Lower lobe of right lung (tissue), 2 donors: ENCODE measurements around the gene PLXNA2. TPM values are rescaled to one million over a fixed set of nuclear protein-coding genes. Genes with fewer than 3 reads are reported as not detected.

Experiments
- ATAC-seq, 2 donors: fragments of 200-7000 bp; cut with Tn5 transposase; one replicate each; pipeline ENCODE4 v1.9.1; 2020 to 2022; ENCODE audit warnings: mild to moderate bottlenecking in 2 of 2, moderate library complexity in 2 of 2
- DNase-seq: peaks from one replicate; pipeline ENCODE4 v3.0.0-alpha.2; 2020
- H3K27ac ChIP-seq: fragments of 200-600 bp; one replicate; pipeline ENCODE4 v1.8.0; 2022
- H3K27me3 ChIP-seq: fragments of 200-600 bp; one replicate; pipeline ENCODE4 v1.8.0; 2022; ENCODE audit warnings: low read depth
- H3K36me3 ChIP-seq: fragments of 200-600 bp; one replicate; pipeline ENCODE4 v1.8.0; 2022; ENCODE audit warnings: mild to moderate bottlenecking
- H3K4me1 ChIP-seq: fragments of 200-600 bp; one replicate; pipeline ENCODE4 v1.8.0; 2022
- H3K4me3 ChIP-seq: fragments of 200-600 bp; one replicate; pipeline ENCODE4 v1.8.0; 2022; ENCODE audit warnings: mild to moderate bottlenecking
- H3K9me3 ChIP-seq: fragments of 200-600 bp; one replicate; pipeline ENCODE4 v1.8.0; 2022
- intact Hi-C: fragments of 100-400 bp; cut with DNase I; formaldehyde crosslinking; loops from one replicate; pipeline ENCODE4 v1.11.0; 2022
- total RNA-seq: library from RNA; stranded (reverse); fragmentation: NEBNext Ultra II Directional; extraction: Animal tissue kit (Norgen Biotek cat#: 25700); gene quantifications from one replicate; pipeline ENCODE4 v1.2.1, GENCODE V29; 2021
- TF ChIP-seq, protein P1 (sequence below): fragments of 200-600 bp; IDR thresholded peaks from one replicate; pipeline ENCODE4 v1.8.0; 2022; ENCODE audit warnings: antibody characterized with exemption, mild to moderate bottlenecking
- donor health status: DM: no; HTN: yes; CAD: no; lungs with severe emphysema.

Gene PLXNA2
- total RNA-seq, 1 donor from 2014 or later = 83.9 TPM

DNA sequence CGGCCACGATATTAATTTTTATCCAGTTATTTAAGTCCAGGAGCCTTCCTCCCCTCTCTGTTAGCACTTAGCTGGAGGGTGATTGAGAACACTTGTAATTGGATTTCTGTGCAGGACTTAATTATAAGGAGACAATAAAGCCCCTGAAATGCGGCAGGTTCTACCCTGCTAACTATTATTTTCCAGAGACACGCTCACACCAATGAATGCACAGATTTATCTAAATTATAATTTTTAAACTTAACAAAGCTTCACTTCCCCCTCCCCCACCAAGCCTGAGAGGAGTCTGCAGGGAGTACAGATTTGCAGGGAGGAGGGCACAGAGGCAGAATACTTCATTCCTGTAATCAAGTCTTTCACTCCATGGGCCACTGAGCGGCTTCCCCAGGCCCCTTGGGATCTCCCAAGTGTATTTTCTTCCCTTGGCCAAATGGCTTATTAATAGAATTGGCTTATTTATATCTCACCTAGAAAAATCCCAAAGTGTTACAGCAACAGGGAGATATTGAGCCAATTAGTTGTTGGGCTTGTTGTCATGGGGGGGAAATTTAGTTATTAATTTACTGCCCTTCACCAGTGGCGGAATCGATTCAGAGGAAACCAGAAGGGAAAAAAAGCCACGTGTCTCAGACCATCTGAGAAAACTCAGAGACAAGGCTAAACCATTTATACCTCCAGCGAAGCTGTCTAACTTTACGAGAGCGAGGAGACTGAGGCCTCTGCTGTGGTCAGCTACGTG is 234.3 kb downstream of the PLXNA2 start:
- Histone ChIP-seq H3K27me3 (no peaks in the 10 kb centered on the region), H3K9me3 (no peaks in the 10 kb centered on the region), H3K4me3 (no peak overlapping the region), H3K27ac (no peak overlapping the region), H3K36me3 (no peaks in the 10 kb centered on the region), H3K4me1 (no peaks in the 10 kb centered on the region)
- ATAC-seq (no peak), DNase-seq (no peak)
- TF ChIP-seq, protein P1, sequence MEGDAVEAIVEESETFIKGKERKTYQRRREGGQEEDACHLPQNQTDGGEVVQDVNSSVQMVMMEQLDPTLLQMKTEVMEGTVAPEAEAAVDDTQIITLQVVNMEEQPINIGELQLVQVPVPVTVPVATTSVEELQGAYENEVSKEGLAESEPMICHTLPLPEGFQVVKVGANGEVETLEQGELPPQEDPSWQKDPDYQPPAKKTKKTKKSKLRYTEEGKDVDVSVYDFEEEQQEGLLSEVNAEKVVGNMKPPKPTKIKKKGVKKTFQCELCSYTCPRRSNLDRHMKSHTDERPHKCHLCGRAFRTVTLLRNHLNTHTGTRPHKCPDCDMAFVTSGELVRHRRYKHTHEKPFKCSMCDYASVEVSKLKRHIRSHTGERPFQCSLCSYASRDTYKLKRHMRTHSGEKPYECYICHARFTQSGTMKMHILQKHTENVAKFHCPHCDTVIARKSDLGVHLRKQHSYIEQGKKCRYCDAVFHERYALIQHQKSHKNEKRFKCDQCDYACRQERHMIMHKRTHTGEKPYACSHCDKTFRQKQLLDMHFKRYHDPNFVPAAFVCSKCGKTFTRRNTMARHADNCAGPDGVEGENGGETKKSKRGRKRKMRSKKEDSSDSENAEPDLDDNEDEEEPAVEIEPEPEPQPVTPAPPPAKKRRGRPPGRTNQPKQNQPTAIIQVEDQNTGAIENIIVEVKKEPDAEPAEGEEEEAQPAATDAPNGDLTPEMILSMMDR = no peak
- intact Hi-C loops = no loop called here

GRCh38 chr1:208009303-208009702 is 234.9 kb downstream of the PLXNA2 start:
- no peaks in the 10 kb centered on the region for H3K27me3 ChIP-seq
- no peak for DNase-seq
- H3K9me3 ChIP-seq = no peaks in the 10 kb centered on the region
- H3K4me3 ChIP-seq = no peak overlapping the region
- TF ChIP-seq, protein P1 = no peak
- no peaks in the 10 kb centered on the region for H3K36me3 ChIP-seq
- no peaks in the 10 kb centered on the region for H3K4me1 ChIP-seq
- ATAC-seq = no peak
- H3K27ac ChIP-seq = no peak overlapping the region
- intact Hi-C loops = no loop called here

DNA sequence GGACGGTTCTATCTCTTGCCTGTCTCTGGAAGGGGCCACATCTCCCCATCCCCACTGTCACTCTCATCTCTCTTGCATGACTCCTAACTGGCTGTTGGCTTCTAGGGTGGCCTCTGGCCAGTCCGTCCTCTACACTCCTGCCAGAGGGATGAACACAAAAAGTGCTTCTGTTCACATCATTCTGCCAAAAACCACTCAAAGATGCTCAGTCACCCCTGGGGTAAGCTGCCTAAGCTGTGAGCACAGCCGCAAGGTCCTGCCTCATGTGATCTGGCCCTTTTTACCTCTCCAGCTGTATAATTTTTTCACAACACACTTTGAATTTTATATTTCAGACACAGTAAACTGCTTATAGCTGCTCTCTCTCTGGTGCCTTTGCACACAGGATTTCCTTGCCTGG is 235.7 kb downstream of the PLXNA2 start:
- no peaks in the 10 kb centered on the region for H3K36me3 ChIP-seq
- intact Hi-C loops = no loop called here
- ATAC-seq = no peak
- TF ChIP-seq, protein P1 = no peak
- no peak overlapping the region for H3K27ac ChIP-seq
- no peak for DNase-seq
- no peaks in the 10 kb centered on the region for H3K4me1 ChIP-seq
- H3K9me3 ChIP-seq = no peaks in the 10 kb centered on the region
- H3K27me3 ChIP-seq = no peaks in the 10 kb centered on the region
- H3K4me3 ChIP-seq = no peak overlapping the region

- Histone ChIP-seq H3K36me3 (no peaks in the 10 kb centered on the region), H3K9me3 (no peaks in the 10 kb centered on the region), H3K27me3 (no peaks in the 10 kb centered on the region), H3K27ac (no peak overlapping the region), H3K4me1 (no peaks in the 10 kb centered on the region), H3K4me3 (no peak overlapping the region)
- ATAC-seq (no peak), DNase-seq (no peak)
- TF ChIP-seq, protein P1 = no peak
- intact Hi-C loops = no loop called here
These were observed 236.2 kb downstream of the PLXNA2 start for GRCh38 chr1:208007938-208008342.

- no peaks in the 10 kb centered on the region for H3K9me3 ChIP-seq
- intact Hi-C loops = no loop called here
- no peaks in the 10 kb centered on the region for H3K4me1 ChIP-seq
- no peak overlapping the region for H3K27ac ChIP-seq
- no peak for ATAC-seq
- TF ChIP-seq, protein P1 = no peak
- no peak overlapping the region for H3K4me3 ChIP-seq
- H3K27me3 ChIP-seq = no peaks in the 10 kb centered on the region
- no peak for DNase-seq
- no peaks in the 10 kb centered on the region for H3K36me3 ChIP-seq
These were observed 236.8 kb downstream of the PLXNA2 start for GRCh38 chr1:208007319-208007937.
